ENCODE data around the gene PLCXD3.

GRCh38 chr5:41503860-41504259 lies 6.5 kb downstream of the PLCXD3 start:
- TF ChIP-seq CTCF (conservative IDR thresholded peaks at IDR 0.05; ENCODE audit: low read length) (no peak), EZH2phosphoT487 (IDR thresholded peaks at IDR 0.05; ENCODE audit: borderline replicate concordance) (no peak)
